ENCODE results near the gene ZMYND11.

ZMYND11 gene

DNA sequence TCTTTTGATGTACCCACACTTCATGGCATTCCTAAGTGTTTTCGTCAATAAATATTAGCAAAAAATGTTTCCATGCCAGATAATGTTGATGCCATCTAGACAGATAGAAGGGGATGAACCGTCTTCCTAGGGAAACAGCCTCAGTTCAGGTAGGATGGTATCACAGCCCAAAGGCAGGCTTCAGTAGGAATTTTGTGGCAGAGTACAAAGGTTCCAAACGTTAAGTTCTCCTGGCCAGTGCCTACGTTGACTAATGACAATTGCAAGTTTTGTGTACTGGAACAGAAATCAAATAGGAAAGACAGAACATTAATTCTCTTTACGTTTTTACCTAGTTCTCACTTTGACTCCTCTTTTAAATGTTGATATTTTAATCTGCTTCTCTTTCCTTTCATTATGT is 75.0 kb downstream of the ZMYND11 start:
- CTCF ChIA-PET = interaction anchor here (1.0 to 1.1 kb wide), 3 partner anchors 8 to 20 kb away, joined by 3 to 6 read pairs (median 6); no protein-coding TSS in a partner anchor

GRCh38 chr10:215444-215843 is 80.2 kb downstream of the ZMYND11 start:
- TF ChIP-seq WT1 (tag by site-specific recombination; IDR thresholded peaks at IDR 0.05) (no peak), ZNF391 (tag by site-specific recombination; IDR thresholded peaks at IDR 0.05; ENCODE audit: borderline replicate concordance, low read depth) (no peak), ZNF335 (tag by site-specific recombination; conservative IDR thresholded peaks at IDR 0.05) (no peak), ZNF248 (tag by site-specific recombination; IDR thresholded peaks at IDR 0.05) (no peak), ZNF24 (tag by site-specific recombination; IDR thresholded peaks at IDR 0.05) (no peak), ZNF830 (tag by site-specific recombination; IDR thresholded peaks at IDR 0.05; ENCODE audit: low read depth) (no peak), ZNF600 (tag by site-specific recombination; IDR thresholded peaks at IDR 0.05) (no peak), ZNF626 (tag by site-specific recombination; IDR thresholded peaks at IDR 0.05) (no peak), ZBTB7A (tag by site-specific recombination; IDR thresholded peaks at IDR 0.05; ENCODE audit: low read depth) (no peak), ZNF777 (tag by site-specific recombination; IDR thresholded peaks at IDR 0.05; ENCODE audit: borderline replicate concordance) (no peak), HOXC10 (CRISPR knock-in tag; IDR thresholded peaks at IDR 0.05) (no peak), OVOL3 (tag by site-specific recombination; IDR thresholded peaks at IDR 0.05) (no peak), ZNF223 (tag by site-specific recombination; IDR thresholded peaks at IDR 0.05) (no peak), ZNF529 (tag by site-specific recombination; IDR thresholded peaks at IDR 0.05; ENCODE audit: insufficient replicate concordance) (no peak)
- TF ChIP-seq, protein P1, sequence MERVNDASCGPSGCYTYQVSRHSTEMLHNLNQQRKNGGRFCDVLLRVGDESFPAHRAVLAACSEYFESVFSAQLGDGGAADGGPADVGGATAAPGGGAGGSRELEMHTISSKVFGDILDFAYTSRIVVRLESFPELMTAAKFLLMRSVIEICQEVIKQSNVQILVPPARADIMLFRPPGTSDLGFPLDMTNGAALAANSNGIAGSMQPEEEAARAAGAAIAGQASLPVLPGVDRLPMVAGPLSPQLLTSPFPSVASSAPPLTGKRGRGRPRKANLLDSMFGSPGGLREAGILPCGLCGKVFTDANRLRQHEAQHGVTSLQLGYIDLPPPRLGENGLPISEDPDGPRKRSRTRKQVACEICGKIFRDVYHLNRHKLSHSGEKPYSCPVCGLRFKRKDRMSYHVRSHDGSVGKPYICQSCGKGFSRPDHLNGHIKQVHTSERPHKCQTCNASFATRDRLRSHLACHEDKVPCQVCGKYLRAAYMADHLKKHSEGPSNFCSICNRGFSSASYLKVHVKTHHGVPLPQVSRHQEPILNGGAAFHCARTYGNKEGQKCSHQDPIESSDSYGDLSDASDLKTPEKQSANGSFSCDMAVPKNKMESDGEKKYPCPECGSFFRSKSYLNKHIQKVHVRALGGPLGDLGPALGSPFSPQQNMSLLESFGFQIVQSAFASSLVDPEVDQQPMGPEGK (tag by site-specific recombination; IDR thresholded peaks at IDR 0.05) = no peak
- TF ChIP-seq, protein P2, sequence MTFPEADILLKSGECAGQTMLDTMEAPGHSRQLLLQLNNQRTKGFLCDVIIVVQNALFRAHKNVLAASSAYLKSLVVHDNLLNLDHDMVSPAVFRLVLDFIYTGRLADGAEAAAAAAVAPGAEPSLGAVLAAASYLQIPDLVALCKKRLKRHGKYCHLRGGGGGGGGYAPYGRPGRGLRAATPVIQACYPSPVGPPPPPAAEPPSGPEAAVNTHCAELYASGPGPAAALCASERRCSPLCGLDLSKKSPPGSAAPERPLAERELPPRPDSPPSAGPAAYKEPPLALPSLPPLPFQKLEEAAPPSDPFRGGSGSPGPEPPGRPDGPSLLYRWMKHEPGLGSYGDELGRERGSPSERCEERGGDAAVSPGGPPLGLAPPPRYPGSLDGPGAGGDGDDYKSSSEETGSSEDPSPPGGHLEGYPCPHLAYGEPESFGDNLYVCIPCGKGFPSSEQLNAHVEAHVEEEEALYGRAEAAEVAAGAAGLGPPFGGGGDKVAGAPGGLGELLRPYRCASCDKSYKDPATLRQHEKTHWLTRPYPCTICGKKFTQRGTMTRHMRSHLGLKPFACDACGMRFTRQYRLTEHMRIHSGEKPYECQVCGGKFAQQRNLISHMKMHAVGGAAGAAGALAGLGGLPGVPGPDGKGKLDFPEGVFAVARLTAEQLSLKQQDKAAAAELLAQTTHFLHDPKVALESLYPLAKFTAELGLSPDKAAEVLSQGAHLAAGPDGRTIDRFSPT (tag by site-specific recombination; IDR thresholded peaks at IDR 0.05) = no peak
- Histone ChIP-seq H3K36me3 (ENCODE audit: control insufficient read depth in 2 of 2, insufficient read depth in 1 of 2, low read length in 2 of 2) (no peaks in the 10 kb centered on the region), H3K4me1 (ENCODE audit: control insufficient read depth, insufficient read depth, low read length) (0 out of 2 replicates have a peak, but pooled peaks cover 2% of the 10 kb centered on the region), H3K27ac (ENCODE audit: extremely low read depth, low read depth, low read length) (no peak overlapping the region), H3K4me3 (ENCODE audit: low read depth, low read length) (no peak overlapping the region), H3K9me3 (ENCODE audit: control insufficient read depth, insufficient read depth, low read depth, low read length) (no peaks in the 10 kb centered on the region)
- ChIA-PET POLR2A (no interaction called here), CTCF (interaction anchor here (0.6 kb wide), 2 partner anchors 30 to 46 kb away, joined by 3 read pairs; no protein-coding TSS in a partner anchor)

More for the DNA sequence above, 75.0 kb downstream of the ZMYND11 start:
- POLR2A ChIA-PET = no interaction called here
- TF ChIP-seq ZNF37A (tag by site-specific recombination; IDR thresholded peaks at IDR 0.05) = no peak
- no peak for TF ChIP-seq ZNF768 (tag by site-specific recombination; IDR thresholded peaks at IDR 0.05)
- no peak for TF ChIP-seq KLF10 (tag by site-specific recombination; IDR thresholded peaks at IDR 0.05)
- no peak for TF ChIP-seq ZNF623 (tag by site-specific recombination; IDR thresholded peaks at IDR 0.05)
- no peak for TF ChIP-seq WT1 (tag by site-specific recombination; IDR thresholded peaks at IDR 0.05)
- TF ChIP-seq ZBTB6 (tag by site-specific recombination; IDR thresholded peaks at IDR 0.05) = no peak
- TF ChIP-seq OSR2 (tag by site-specific recombination; IDR thresholded peaks at IDR 0.05) = no peak
- Histone ChIP-seq H3K4me1 (ENCODE audit: control insufficient read depth, insufficient read depth, low read length) (no peaks in the 10 kb centered on the region), H3K27ac (ENCODE audit: extremely low read depth, low read depth, low read length) (no peak overlapping the region), H3K36me3 (ENCODE audit: control insufficient read depth in 2 of 2, insufficient read depth in 1 of 2, low read length in 2 of 2) (peaks cover 0 to 3% of the 10 kb centered on the region in 2 experiments; a peak in 1 of 3 replicates), H3K4me3 (ENCODE audit: low read depth, low read length) (no peak overlapping the region), H3K9me3 (ENCODE audit: control insufficient read depth, insufficient read depth, low read depth, low read length) (no peaks in the 10 kb centered on the region)
